GM19455 (cell line): ENCODE data around the gene PDE4D.
"Not testable (repeated sequence)": the region's sequence is repeated elsewhere in the genome, so short reads cannot be mapped to it uniquely, and the experiment has no call there.

ENCODE experiments used
- ATAC-seq: cut with Tn5 transposase; IDR thresholded peaks from one replicate; pipeline ENCODE4 v1.9.1; 2021; ENCODE audit not compliant: unreplicated experiment

PDE4D gene

DNA sequence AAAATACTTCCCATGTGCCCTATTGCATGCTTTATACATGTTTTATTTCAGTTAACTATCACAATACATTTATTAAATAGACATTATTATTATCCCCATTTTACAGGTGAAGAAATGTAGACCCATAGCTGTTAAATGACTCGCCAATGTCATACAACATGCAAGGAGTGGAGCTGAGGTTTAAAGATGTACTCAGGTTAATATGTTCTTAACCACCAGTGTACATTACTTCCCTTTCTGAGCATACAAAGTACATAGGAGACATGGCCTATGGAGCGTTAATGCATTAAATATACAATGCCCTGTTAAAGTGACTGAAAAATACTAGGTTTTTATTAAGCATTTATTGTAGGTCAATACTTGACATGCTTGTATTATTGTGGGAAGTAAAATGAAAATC, 407.0 kb downstream of the PDE4D start:
- ATAC-seq = no peak

DNA sequence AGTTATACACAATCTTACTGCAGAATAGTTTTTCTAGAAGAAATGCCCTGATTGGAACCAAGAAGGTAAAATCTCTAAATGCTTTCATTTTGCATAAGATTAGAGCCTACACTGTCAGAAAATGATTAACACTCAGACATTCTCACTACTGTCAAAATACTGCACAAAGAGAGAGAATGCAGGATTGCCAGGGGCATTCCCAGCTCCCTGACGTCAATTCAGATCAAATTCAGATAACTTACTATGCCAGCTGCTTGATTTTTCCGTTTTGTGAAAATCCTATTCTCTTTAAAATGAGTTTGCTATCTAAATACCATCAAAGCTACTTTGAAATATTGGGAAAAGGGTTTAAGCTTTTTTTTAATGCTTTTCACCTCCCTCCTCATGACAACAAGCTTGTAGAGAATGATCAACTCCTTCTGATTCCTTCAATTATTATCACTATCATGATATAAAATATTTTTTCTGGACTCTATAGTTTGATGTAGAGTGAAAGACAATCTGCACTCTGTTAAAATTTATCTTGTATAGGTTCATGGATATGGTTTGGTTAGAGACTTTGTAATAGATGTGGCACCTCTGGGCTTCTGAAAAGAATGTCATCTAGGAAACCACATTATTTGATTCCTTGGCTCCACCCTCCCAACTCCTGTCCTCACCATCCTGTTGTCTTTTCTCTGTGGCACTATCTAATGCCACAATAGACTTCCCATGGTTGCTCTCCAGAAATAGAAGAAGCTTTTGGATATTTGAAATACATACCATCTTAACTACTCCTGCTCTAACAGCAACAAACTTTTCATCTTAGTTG, 407.7 kb downstream of the PDE4D start:
- no peak for ATAC-seq

DNA sequence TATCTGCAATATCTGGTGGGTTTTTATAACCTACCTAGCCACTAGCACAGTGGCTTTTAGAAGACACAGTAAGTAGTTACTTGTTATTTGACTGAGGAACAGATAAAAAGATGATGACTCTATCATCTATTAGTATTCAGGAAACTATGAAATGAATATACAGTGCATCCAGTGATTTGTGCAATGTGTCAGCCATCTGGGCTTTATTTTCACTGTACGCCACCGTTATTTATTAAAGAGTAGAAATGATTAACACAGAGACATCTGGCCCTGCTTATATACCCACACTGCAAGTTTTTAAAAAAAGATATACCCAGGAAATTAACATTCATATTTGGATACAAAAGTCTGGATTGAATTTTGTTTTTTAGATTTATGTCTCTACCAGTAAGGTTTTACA, 408.4 kb downstream of the PDE4D start:
- ATAC-seq = no peak

DNA sequence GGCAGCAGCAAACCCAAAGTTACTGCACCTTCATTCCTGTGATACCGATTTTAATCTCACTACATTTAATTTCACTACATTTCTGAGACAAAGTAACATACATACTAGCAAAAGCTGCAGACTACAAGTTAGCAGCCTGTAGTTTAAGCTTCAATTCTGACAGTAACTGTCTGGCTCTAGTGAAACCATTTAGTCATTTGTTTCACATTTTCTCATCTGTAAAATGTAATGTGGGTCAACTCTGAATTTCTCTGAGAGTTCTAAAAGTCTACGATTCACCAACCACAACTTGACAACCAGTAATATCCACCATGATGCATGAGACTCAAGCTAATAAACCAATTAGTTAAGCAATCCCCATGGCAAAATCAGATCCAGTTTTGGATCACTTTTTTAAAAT, 408.9 kb downstream of the PDE4D start:
- no peak for ATAC-seq

DNA sequence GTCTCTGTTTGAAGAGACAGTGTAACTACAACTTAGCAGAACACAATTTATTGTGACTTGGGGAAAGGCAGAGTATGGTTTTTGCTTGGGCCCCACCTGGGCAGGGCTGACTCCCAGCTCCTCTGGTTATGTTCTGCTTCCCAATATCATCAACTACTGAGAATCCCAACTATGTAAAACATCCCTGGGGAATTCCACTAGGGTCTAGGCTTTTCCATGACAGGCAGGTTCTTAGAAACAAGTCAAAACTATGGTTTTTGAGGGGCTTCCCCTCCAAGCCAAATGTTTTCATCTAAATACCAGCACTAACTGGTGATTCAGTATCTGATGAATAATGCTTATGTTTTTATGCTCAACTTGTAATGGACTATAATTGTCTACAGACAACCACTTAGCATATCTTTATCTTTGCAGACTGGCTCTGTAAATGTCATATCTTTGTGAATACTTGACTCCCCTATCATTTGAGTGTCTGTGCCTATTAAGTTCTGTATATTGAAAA, 409.5 kb downstream of the PDE4D start:
- no peak for ATAC-seq

DNA sequence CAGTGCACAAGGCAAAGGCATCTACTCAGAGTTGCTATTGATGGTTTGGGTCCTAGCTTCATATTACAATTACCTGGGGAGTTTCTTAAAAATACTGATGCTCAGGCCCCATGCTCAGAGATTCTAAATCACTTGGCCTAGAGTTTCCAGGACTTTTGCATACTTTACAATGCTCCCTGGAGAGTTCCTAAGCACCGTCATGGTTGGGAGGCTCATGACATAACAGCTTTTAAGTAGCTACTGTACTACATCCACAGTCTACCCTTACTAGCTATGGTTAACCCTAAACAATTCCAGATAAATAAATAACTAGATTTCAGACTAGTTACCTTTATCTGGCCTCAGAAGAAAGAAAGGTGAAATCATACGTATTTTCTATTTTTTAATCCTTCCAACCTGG, 414.4 kb downstream of the PDE4D start:
- ATAC-seq = no peak

DNA sequence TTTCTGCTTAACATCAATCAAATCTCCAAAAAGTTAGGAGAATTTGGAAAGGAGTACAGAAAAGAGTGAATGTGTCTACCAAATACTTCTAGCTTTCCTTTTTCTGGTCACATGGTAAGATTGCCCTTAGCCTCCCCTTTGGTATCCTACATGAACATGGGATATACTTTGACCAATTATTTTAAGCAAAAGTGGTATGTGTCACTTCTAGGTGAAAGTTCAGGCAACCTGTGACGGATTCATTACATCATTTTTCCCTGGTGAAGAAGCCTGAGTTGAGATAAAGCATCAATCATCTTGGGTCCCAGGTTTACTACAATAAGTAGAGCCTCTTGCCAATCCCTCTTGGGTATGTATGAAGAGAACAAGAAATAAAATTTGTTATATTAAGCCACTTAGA, 419.2 kb downstream of the PDE4D start:
- ATAC-seq = no peak

DNA sequence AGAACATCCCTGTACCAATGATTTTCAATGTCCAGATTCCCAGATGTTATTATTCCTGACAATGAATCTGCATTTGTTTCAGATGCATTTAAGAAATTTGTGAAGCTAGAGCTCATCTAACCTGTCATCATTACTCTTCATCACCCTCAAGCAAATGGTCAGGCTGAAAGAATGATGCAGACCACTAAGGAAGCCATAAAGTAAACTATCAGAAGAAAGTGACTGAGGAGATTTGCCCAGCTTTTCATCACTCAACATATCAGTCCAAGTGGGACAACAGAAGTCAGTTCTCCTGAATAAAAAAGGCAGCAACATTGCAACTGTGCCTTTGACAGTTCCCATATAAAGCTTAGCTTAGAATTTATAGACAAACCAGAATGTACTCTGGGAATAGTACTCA, 419.9 kb downstream of the PDE4D start:
- ATAC-seq = no peak

DNA sequence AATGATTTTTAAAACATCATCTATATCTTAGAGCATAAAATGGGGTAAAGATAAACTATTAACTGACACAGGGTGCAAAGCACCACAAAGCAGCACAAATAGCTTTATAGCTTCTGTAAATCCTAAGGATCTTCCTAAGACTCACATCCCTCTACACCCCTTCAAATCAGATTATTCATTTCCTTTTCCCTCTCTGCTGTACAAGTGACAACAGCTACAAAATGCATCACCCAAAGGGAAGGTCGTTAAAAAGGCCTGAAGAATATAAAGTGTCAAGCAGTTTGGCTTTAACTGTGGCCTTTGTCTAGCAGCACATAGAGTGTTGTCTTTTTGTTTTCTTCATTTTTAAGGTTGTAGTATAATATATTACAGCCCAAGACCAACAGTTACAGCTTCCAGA, 422.1 kb downstream of the PDE4D start:
- ATAC-seq = no peak

DNA sequence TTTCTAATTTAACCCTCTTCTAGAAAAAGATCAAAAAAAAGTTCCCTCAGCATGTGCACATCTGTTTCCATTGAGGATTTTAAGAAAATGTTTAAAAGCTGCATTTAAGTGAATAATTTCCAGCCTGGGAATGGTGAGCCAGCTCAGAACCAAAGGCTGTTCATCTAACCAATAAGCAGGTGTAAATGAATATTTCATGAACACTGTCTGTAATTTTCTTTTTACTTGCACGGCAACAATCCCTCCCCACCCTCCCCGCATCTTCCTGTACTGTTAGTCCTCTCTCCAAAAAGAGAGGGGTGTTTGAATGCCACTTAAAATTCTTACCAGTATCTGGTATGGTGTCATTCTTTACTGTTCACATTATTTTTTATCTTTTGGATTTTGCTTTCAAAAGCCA, 425.6 kb downstream of the PDE4D start:
- ATAC-seq = no peak

DNA sequence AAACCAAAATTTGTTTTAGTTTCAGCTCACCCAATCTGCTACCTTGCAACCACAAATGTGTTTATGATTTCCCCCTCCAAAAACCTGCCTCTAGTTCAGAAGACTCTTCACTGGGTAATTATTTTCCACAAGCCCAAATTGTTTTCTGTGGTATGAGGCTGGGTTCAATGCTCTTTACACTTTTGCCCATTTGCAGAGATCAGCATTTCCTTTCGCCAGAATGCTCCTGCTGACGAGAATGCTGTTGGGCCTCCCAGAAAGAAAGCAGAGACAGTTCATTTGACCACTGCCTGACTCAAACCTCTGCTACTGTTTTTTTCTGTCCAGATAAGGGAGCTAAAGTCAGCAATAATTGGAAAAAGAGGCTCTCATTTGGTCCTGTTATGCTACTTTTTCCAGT, 427.3 kb downstream of the PDE4D start:
- ATAC-seq = no peak

DNA sequence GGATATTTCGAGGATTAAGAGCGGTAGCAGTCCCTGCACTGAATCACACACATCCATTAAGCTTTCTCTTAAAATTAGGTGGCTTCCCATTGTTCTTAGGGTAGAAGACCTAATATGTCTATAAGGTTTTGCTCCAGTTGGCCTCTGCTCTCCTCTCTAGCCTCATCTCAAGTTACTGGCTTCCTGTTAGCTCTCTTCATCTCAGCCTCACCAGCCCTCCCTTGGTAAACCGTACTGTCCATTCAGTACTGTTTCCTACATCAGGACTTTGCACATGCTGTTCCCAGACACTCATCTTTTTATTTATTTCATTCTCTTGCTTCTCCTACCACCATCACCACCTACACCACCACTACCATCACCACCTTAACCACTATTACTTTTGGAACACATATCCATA, 428.6 kb downstream of the PDE4D start:
- no peak for ATAC-seq

DNA sequence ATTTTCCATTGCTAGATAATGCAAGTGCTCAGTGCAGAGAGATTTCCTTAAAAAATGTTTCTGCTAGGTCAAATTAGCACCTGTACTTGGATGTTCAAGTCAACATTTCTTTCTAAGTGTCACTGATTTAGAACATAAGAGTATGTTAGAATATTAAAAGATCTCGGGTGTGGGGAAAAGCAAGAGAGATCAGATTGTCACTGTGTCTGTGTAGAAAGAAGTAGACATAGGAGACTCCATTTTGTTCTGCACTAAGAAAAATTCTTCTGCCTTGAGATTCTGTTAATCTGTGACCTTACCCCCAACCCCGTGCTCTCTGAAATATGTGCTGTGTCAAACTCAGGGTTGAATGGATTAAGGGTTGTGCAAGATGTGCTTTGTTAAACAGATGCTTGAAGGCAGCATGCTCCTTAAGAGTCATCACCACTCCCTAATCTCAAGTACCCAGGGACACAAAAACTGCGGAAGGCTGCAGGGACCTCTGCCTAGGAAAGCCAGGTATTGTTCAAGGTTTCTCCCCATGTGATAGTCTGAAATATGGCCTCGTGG, 429.8 kb downstream of the PDE4D start:
- ATAC-seq = not testable (repeated sequence)

DNA sequence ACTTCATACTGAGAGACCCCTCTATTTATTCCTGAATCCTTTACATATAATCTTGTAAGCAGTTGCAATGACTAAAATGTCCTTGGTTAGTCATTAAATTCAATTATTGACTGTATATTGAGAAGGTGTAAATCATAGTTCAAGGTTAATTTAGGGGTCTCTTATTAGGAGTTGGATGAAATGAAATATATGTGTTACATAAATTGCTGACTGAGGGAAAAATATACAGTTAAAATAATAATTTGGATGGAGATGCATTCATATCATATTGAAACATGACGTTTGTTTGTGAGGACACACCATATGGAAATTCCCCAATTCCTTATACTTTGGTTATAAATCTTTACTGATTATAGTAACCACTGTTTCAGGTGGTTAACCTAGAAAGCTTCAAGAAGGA, 430.6 kb downstream of the PDE4D start:
- no peak for ATAC-seq

DNA sequence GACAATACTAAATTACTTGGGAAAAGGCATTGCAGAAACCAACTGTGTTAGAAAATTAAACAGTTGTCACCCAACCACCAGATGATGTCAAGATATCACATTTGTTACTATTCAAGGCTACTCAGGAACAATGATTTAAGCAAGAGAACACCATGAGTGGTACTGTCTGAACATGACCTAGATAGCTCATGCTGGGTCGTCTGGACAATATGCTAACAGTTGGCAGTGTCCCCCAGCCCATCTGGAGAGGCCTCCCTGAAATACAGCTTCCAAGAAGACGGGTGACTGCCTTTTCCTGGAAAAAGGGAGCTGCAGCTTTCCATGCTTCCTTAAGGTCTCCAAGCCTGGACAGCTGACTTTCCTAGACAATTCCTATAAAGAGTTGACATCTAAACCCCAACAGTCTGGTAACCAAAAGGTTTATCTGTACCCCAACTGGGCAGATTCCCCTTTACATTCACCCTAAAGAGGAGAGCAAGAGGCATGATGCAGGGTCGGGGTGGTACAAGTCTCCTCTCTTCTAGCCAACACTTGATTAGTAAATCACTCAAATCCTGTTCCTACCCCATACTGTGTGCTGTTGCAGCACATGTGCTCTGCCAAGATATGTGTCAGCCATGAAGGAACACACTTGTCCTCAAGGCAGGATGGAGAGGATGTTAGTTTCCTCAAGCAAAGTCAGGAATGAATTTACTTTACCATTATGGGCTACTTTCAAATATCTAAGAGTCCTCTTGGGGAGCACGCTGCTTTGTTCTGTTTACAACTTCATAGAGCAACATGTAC, 433.0 kb downstream of the PDE4D start:
- ATAC-seq = no peak

DNA sequence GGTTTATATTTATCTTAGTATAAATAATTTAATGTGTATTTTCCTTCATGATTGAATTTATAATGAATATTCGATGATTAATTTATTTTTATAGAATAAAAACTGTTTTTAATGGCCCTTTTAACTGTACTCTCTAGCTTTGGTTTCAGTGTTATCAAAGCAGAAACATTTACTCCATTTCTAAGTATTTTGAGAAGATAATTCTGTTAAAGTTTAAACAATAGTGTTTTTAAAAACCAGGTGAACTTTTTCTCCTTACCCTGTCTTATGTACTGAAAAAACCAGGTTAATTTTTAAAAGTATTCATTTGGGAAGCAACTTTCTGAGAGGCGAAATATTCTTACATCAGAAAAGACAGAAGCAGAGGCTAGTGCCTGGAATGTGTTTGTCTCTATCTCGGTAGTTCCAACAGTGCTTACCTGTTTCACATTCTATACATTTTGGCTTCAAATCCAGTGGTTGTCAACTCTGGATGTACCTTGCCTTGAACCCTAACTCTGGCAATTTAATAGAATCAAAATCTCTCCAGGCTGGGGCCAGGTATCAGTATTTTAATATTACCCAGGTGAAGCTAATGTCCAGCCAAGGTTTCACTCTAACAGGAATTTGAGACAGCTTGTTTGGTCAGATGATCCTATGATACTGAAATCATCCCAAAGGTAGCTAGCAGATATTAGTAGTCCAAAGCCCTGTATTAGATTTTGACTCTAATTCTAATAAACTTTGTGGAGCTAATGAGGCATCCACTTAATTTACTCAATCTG, 434.4 kb downstream of the PDE4D start:
- ATAC-seq = no peak

DNA sequence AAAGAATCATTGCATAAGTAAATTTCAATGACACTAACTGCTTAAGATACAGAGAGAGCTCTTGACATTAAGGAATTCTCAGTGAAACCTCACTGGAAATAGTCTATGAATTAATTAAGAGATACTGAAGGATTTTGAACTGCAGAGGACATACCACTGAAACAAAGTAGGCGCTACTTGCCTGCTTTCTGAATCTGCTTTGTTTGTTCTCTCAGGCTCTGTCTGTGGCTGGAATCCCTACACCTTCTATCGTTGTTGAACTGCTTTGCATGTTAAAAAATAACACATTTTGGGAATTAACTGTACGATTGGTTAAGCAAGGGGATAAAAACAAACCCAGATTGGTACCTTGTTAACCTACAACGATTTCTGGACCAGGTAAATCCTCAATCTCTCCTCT, 435.2 kb downstream of the PDE4D start:
- ATAC-seq = no peak

DNA sequence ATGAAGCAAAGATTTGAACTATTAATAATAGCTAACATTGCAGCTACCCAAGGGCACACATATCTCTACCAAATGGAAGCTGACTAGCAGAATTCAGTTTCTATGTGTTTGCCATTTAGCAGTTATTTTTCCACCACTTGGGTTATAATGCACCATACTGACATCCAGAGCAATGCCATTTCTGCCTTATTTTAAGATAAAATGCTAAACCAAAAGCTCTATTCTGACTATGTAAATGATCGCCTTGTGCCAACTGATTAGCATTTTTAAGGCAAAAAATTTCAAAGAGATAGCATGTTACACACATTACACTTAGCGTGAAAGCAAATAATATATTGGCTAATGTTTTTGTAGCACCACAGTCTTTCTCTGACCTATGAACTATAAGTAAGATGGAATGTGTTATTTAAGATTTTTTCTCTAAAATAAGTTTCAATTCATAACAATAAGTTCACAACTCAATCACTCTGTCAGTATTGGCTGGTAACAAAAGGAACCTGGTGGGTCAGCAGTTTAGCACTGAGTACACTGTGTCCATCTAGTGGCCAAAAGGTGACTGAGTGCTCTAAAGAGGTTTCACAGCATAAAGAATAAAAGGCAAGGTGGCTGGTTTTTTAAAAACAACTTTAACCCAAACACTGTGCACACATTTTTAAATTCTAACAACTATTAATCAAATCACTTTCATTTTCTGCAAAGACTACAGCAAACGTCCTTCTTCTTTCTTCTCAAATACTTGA, 443.5 kb downstream of the PDE4D start:
- no peak for ATAC-seq

DNA sequence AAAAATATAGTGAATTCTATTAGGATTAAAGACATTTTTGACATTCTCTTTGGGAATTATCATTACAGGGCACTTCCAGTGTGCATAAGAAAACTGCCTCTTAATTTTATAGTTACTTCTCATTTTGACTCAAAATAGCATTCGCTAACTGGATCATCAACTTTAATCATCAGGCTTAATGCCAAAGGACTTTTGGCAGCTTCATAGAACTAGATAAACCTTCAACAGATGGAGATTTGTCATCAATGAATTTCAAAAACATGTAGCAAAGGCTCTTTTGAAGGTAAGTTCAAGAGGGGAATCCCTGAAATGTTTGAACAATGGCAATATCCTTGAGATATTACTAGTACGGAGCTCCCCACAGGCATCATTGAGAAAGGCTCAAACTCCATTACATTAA, 447.2 kb downstream of the PDE4D start:
- no peak for ATAC-seq

DNA sequence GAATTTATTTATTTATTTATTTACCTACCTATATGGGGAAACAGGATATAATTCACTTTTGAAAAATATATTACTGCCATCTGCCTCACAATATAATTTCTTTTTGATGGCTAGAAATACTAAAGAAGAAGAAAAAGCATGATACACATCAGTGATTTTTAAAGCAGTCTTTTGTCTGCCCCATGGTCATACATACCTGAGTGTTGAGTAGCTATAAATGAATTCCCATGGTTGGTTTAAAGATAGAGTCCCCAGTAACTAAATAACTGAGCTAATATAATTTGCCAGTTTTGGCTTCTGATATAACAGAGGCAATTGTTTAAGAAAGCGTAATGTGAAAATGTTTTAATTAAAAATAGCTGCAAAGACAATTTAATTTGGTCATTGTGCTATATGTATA, 447.8 kb downstream of the PDE4D start:
- ATAC-seq = no peak

DNA sequence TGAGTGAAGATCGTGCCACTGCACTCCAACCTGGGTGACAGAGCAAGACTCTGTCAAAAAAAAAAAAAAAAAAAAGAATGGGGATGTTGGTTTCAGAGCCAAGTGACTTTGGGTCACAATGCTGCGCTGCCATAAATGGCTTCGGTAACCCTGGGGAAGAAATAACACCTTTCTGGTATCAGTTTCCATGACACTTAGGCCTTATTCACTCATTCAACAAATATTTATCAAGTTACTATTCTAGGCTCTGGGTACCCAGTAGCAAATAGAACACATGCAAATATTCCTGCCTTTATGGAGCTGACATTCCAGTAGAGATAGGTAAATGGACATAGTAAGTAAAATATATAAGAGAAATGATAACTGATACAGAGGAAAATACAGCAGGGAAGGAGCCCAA, 454.2 kb downstream of the PDE4D start:
- no peak for ATAC-seq
